HG03439 (cell line): ENCODE results near the gene VSIG4.
"Not testable (repeated sequence)": the region's sequence is repeated elsewhere in the genome, so short reads cannot be mapped to it uniquely, and the experiment has no call there.

Experiments used
- ATAC-seq: cut with Tn5 transposase; IDR thresholded peaks from one replicate; pipeline ENCODE4 v1.9.1; 2021; ENCODE audit warnings: mild to moderate bottlenecking, moderate library complexity; ENCODE audit not compliant: unreplicated experiment

Gene VSIG4, protein sequence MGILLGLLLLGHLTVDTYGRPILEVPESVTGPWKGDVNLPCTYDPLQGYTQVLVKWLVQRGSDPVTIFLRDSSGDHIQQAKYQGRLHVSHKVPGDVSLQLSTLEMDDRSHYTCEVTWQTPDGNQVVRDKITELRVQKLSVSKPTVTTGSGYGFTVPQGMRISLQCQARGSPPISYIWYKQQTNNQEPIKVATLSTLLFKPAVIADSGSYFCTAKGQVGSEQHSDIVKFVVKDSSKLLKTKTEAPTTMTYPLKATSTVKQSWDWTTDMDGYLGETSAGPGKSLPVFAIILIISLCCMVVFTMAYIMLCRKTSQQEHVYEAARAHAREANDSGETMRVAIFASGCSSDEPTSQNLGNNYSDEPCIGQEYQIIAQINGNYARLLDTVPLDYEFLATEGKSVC

DNA sequence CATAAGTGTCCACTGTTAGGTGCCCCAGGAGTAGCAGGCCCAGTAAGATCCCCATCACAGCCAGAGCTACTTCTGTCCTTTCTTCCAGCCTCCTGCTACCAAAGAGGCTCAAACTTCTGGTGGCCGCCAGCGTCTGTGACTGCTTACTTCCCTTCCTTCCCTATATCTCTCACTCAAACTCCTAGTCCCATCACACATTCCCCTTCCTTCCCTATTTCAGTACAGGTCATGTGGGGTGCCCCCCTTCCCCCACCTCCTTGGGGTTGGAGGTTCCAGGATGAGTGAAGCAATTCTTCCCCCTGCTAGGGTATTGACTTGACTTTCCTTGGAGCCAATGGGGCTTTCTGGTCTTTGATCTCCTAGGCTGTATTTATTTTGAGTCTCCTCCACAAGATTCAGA, at the start of gene VSIG4:
TSS of gene VSIG4 (minus strand) at position 137 of the 400 bp plus-strand sequence. CDS start at position 55, 82 bp downstream.
- ATAC-seq, result no peak

- ATAC-seq, result no peak
Observed at GRCh38 chrX:66076801-66077200, 36.9 kb upstream of the VSIG4 start.

- ATAC-seq, result no peak
Observed at GRCh38 chrX:66074920-66075879, 35.3 kb upstream of the VSIG4 start.

DNA sequence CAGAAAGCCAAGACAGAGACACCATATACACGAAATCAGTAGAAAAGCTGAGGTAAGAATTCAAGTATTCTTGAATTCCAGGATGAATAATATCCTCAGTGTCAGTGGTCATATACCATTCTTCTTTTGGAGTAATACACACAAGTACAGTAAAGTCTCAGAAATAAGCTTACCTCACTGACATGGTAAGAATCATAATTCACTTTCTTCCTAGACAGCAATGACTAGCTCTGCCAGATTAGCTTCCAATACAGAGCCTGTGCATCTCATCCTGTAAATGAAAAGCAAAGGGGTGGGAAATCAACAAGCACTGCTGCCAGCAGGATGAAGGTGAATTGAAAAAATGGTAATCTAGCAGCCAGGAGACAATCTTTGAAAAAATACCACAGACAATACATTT, 31.2 kb upstream of the VSIG4 start:
- no peak for ATAC-seq

- no peak for ATAC-seq
Observed at GRCh38 chrX:66064261-66064660, 24.4 kb upstream of the VSIG4 start.

DNA sequence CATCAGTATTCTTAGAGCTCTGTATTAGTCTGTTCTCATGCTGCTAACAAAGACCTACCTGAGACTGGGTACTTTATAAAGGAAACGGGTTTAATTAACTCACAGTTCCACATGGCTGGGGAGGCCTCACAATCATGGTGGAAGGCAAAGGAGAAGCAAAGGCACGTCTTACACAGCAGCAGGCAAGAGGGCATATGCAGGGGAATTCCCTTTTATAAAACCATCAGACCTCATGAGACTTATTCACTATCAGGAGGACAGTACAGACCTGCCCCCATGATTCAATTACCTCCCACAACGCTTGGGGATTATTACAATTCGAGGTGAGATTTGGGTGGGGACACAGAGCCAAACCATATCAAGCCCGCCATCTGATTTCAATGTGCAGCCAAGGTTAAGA, 17.1 kb upstream of the VSIG4 start:
- ATAC-seq, result not testable (repeated sequence)

DNA sequence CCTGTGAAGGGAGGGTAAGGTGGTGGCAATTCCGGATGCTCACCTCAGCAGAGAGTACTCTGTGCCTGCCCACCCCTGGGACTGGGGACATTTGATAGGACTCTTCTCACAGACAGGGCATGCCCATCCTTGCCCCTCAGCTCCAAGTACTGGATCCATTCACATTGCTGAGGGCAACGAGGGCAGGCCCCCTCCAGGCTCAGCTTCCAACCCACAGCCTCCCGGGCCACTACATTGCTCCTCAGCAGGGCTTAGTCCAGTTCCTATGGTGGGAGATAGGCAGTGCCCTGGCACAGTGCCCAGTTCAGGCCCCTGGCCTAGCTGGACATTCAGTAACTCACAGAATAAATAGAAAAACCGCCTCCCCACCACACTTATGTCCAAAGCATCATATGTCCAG, 15.1 kb upstream of the VSIG4 start:
- ATAC-seq, result no peak

DNA sequence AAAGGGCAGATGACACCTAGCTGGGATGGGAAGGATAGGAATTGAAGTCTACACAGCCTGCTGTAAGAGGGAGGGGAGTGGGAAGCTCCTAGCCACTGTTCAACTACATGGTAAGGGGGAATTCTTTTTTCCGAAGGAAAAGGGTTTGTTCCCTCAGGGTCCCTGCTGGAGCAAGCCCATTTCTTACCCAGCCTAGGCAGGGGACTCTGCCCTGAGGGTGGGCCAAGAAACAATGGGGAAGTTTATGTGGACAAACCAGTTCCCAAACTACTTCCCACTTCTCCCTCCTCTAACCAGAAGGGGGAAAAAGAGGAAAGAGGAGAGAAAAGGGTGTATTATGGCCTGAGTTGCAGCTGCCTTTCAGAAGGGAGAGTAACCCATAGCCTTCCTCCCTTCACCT, 13.5 kb upstream of the VSIG4 start:
- no peak for ATAC-seq

- no peak for ATAC-seq
Observed at GRCh38 chrX:66051980-66052379, 12.1 kb upstream of the VSIG4 start.

- no peak for ATAC-seq
Observed at GRCh38 chrX:66050140-66050569, 10.3 kb upstream of the VSIG4 start.

GRCh38 chrX:66049056-66049455, 9.2 kb upstream of the VSIG4 start:
- ATAC-seq, result no peak

- ATAC-seq, result peak; percentile 80
Observed at GRCh38 chrX:66046612-66047235, 6.8 kb upstream of the VSIG4 start.

DNA sequence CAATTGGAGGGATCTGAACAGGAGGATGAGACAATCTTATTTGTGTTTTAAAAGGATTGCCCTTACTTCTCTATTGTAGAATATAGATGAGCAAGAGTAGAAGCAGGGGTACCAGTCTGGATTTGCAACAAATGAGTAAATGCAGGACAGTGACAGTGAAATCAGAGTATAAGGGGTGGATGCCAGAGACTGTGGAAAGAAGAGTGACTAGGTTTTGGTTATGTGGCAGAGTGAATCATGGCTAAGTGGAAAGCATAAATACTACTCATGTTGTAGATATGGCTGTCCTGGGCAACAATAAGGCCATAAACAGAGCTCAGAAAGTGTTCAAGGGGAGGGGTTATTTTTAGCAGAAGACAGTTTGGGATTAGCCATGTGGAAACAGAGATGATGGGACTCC, 6.0 kb upstream of the VSIG4 start:
- ATAC-seq, result no peak

GRCh38 chrX:66043584-66043983, 3.7 kb upstream of the VSIG4 start:
- ATAC-seq, result no peak

- no peak for ATAC-seq
Observed at GRCh38 chrX:66042307-66043077, 2.6 kb upstream of the VSIG4 start.

GRCh38 chrX:66038115-66038514, 1.8 kb downstream of the VSIG4 start:
- ATAC-seq, result no peak

GRCh38 chrX:66036231-66036630, 3.6 kb downstream of the VSIG4 start:
- ATAC-seq, result no peak

GRCh38 chrX:66035667-66036066, 4.2 kb downstream of the VSIG4 start:
- no peak for ATAC-seq

GRCh38 chrX:66030505-66031317, 9.2 kb downstream of the VSIG4 start:
- peak; percentile 70 for ATAC-seq

- ATAC-seq, result no peak
Observed at GRCh38 chrX:66028936-66029335, 10.9 kb downstream of the VSIG4 start.
